Activated CD4-positive, alpha-beta T cell treated with anti-CD3 and anti-CD28 coated beads for 36 hours (primary cell): Measurements from ENCODE around the gene RCVRN. TPM values are rescaled to one million over a fixed set of nuclear protein-coding genes. Genes with fewer than 3 reads are reported as not detected.
"Not testable (repeated sequence)": the region's sequence is repeated elsewhere in the genome, so short reads cannot be mapped to it uniquely, and the experiment has no call there.

Source experiments
- ATAC-seq: fragments of 200-7000 bp; cut with Tn5 transposase; one replicate; pipeline ENCODE4 v1.10.0; 2021; ENCODE audit warnings: mild to moderate bottlenecking, moderate library complexity
- CTCF ChIA-PET: fragments of 350-600 bp; sonication (Branson Sonifier 250); formaldehyde crosslinking; loops from one replicate; lab custom pipeline; 2021; ENCODE audit warnings: antibody characterized with exemption; lab: Charles Lee
- POLR2A ChIA-PET: fragments of 350-600 bp; sonication (Branson Sonifier 250); formaldehyde crosslinking; loops from one replicate; lab custom pipeline; 2021; ENCODE audit warnings: antibody characterized with exemption, inconsistent platforms; lab: Charles Lee
- DNase-seq: peaks from one replicate; pipeline ENCODE4 v3.0.0-alpha.2; 2020
- H3K27ac Mint-ChIP-seq: one replicate; pipeline ENCODE4 v1.8.0; 2021; ENCODE audit warnings: mixed read lengths
- H3K27me3 Mint-ChIP-seq: one replicate; pipeline ENCODE4 v1.8.0; 2021; ENCODE audit warnings: mixed read lengths
- H3K36me3 Mint-ChIP-seq: one replicate; pipeline ENCODE4 v1.8.0; 2021; ENCODE audit warnings: low read depth, mixed read lengths
- H3K4me1 Mint-ChIP-seq: one replicate; pipeline ENCODE4 v1.8.0; 2021; ENCODE audit warnings: mixed read lengths
- H3K4me3 Mint-ChIP-seq: one replicate; pipeline ENCODE4 v1.8.0; 2021; ENCODE audit warnings: mild to moderate bottlenecking, moderate library complexity, mixed read lengths
- H3K9me3 Mint-ChIP-seq: one replicate; pipeline ENCODE4 v1.8.0; 2021; ENCODE audit warnings: low read depth, mixed read lengths
- intact Hi-C, 2 experiments: fragments of 100-400 bp; cut with DNase I in 1 of 2; cut with micrococcal nuclease in 1 of 2; formaldehyde crosslinking; loops; one replicate each; pipeline versions ENCODE4 v1.14.2 to v1.15.1; 2022 to 2024; cut with DNase I, micrococcal nuclease
- total RNA-seq, 2 experiments: library from RNA; stranded (reverse); gene quantifications; one replicate each; pipeline ENCODE4 v1.2.3, GENCODE V29; 2021

The RCVRN gene
- total RNA-seq, 2 experiments from 2014 or later: not detected

- ChIA-PET CTCF (no interaction called here), POLR2A (no interaction called here)
- H3K4me3 Mint-ChIP-seq: no peak overlapping the region
- no peaks in the 10 kb centered on the region for H3K4me1 Mint-ChIP-seq
- no peaks in the 10 kb centered on the region for H3K27me3 Mint-ChIP-seq
- no peak overlapping the region for H3K27ac Mint-ChIP-seq
- intact Hi-C loops: no loop called here
- no peak for ATAC-seq
- no peak for DNase-seq
- H3K9me3 Mint-ChIP-seq: peaks cover 2% of the 10 kb centered on the region
- no peaks in the 10 kb centered on the region for H3K36me3 Mint-ChIP-seq
These were observed 30.3 kb upstream of the RCVRN start for GRCh38 chr17:9935408-9935807.

DNA sequence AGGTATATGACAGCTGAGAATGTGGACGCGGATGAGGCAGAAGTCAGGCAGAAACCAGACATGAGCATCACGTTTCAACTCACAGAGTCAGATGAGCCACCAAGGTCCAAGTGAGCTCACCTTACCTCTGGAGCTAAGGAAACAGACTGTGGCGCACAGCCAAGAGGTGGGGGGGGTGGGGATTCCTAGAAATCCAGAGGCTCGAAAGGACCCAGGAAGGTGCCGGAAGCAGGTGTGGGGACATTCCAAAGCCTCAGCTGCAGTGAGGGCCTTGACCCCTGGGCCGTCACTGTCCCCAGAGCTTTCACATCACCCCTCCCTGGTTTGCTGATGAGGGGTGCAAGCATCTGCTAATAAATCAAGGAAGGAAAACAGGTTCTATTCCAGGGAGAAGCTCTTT is 29.3 kb upstream of the RCVRN start:
- DNase-seq: no peak
- no peak overlapping the region for H3K4me3 Mint-ChIP-seq
- peaks cover 2% of the 10 kb centered on the region for H3K9me3 Mint-ChIP-seq
- intact Hi-C loops: no loop called here
- H3K27ac Mint-ChIP-seq: no peak overlapping the region
- H3K4me1 Mint-ChIP-seq: no peaks in the 10 kb centered on the region
- no peak for ATAC-seq
- no peaks in the 10 kb centered on the region for H3K36me3 Mint-ChIP-seq
- CTCF ChIA-PET: interaction anchor here (1.4 kb wide), 1 partner anchor 10 kb away, joined by 4 read pairs; no protein-coding TSS in a partner anchor
- H3K27me3 Mint-ChIP-seq: no peaks in the 10 kb centered on the region
- POLR2A ChIA-PET: no interaction called here

DNA sequence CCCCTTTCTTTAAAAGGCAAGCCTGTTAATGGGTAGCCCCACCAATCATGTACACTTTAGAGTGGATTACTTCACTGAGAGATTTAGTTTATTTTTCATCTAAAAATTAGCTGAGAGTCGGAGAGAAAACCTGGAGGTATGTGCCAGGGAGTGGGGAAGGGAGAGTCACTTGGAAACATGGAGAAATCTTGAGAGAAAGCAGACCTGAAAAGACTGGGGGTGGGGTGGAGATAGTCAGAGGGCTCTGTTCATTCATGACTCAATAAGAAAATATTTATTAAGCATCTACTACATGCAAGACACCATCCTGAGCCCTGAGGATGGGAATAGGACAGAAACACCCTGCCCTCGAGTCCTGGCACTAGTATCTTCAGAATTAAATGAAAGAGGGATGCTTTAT is 27.4 kb upstream of the RCVRN start:
- Mint-ChIP-seq H3K36me3 (no peaks in the 10 kb centered on the region), H3K4me3 (no peak overlapping the region), H3K27ac (no peak overlapping the region), H3K27me3 (no peaks in the 10 kb centered on the region), H3K9me3 (no peaks in the 10 kb centered on the region), H3K4me1 (no peaks in the 10 kb centered on the region)
- intact Hi-C loops: no loop called here
- ChIA-PET POLR2A (no interaction called here), CTCF (no interaction called here)
- DNase-seq (no peak), ATAC-seq (no peak)

- Mint-ChIP-seq H3K36me3 (no peaks in the 10 kb centered on the region), H3K4me1 (no peaks in the 10 kb centered on the region), H3K9me3 (no peaks in the 10 kb centered on the region), H3K27me3 (no peaks in the 10 kb centered on the region), H3K27ac (no peak overlapping the region), H3K4me3 (no peak overlapping the region)
- DNase-seq: no peak
- ChIA-PET POLR2A (no interaction called here), CTCF (interaction anchor here (1.2 kb wide), 1 partner anchor 11 kb away, joined by 3 read pairs; no protein-coding TSS in a partner anchor)
- no peak for ATAC-seq
- intact Hi-C loops: no loop called here
These were observed 26.2 kb upstream of the RCVRN start for GRCh38 chr17:9931144-9931741.

GRCh38 chr17:9929871-9930270 is 24.8 kb upstream of the RCVRN start:
- H3K27me3 Mint-ChIP-seq: no peaks in the 10 kb centered on the region
- intact Hi-C loops: no loop called here
- no peaks in the 10 kb centered on the region for H3K4me1 Mint-ChIP-seq
- ChIA-PET POLR2A (no interaction called here), CTCF (interaction anchor here (1.2 to 1.4 kb wide), 2 partner anchors 10 to 35 kb away, joined by 3 to 4 read pairs; no protein-coding TSS in a partner anchor)
- ATAC-seq (no peak), DNase-seq (no peak)
- no peaks in the 10 kb centered on the region for H3K36me3 Mint-ChIP-seq
- H3K9me3 Mint-ChIP-seq: no peaks in the 10 kb centered on the region
- no peak overlapping the region for H3K27ac Mint-ChIP-seq
- no peak overlapping the region for H3K4me3 Mint-ChIP-seq

DNA sequence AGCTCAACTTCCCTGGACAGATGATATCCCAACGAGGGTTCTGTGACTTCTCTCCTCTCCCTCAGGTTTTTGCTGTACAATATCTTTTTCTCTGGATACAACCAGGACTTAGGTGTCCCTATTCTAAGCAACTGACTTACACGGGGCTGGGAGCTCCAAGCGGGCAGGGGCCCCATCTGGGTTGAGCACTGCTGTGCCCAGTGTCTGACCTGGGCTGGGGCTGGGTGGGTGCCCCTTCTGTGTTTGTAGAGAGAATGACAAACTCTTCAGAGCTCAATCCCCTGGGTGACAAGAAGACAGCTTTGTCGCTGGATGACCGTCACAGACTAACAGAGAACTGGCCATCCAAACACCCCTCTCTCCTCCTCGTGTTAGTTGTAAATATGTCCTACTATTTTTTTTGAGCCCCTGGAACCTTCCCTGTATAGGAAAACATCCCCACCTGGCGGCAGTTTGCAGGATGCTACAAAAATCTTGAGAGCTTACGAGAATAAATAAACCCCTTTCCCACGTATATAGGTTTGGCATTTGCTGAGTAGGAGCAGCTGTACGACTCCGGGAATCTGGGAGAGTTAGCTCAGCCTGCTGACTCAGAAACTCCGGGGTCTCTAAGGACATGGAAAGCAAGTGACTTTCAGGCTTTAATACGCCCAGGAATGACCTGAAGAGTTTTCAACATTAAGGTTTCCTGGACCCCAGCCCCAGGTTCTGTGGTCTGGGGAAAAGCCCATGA is 23.7 kb upstream of the RCVRN start:
- DNase-seq (no peak), ATAC-seq (no peak)
- POLR2A ChIA-PET: no interaction called here
- H3K27ac Mint-ChIP-seq: no peak overlapping the region
- no peaks in the 10 kb centered on the region for H3K36me3 Mint-ChIP-seq
- H3K4me3 Mint-ChIP-seq: no peak overlapping the region
- intact Hi-C loops: no loop called here
- H3K27me3 Mint-ChIP-seq: no peaks in the 10 kb centered on the region
- H3K4me1 Mint-ChIP-seq: no peaks in the 10 kb centered on the region
- CTCF ChIA-PET: no interaction called here
- H3K9me3 Mint-ChIP-seq: no peaks in the 10 kb centered on the region

- Mint-ChIP-seq H3K36me3 (no peaks in the 10 kb centered on the region), H3K27me3 (no peaks in the 10 kb centered on the region), H3K4me3 (no peak overlapping the region), H3K27ac (no peak overlapping the region), H3K9me3 (no peaks in the 10 kb centered on the region), H3K4me1 (no peaks in the 10 kb centered on the region)
- DNase-seq (no peak), ATAC-seq (no peak)
- ChIA-PET CTCF (interaction anchor here (0.5 to 1.0 kb wide), 3 partner anchors 250 to 691 kb away, joined by 3 to 4 read pairs (median 3); no protein-coding TSS in a partner anchor), POLR2A (no interaction called here)
- intact Hi-C loops: no loop called here
These were observed 21.2 kb upstream of the RCVRN start for GRCh38 chr17:9926150-9926804.

GRCh38 chr17:9925457-9925856 is 20.4 kb upstream of the RCVRN start:
- H3K9me3 Mint-ChIP-seq: no peaks in the 10 kb centered on the region
- H3K36me3 Mint-ChIP-seq: no peaks in the 10 kb centered on the region
- DNase-seq (no peak), ATAC-seq (no peak)
- no peaks in the 10 kb centered on the region for H3K4me1 Mint-ChIP-seq
- no peak overlapping the region for H3K4me3 Mint-ChIP-seq
- no peaks in the 10 kb centered on the region for H3K27me3 Mint-ChIP-seq
- POLR2A ChIA-PET: no interaction called here
- CTCF ChIA-PET: interaction anchor here (0.5 to 1.2 kb wide), 3 partner anchors 33 to 433 kb away, joined by 3 to 4 read pairs (median 3); no protein-coding TSS in a partner anchor
- intact Hi-C loops: no loop called here
- H3K27ac Mint-ChIP-seq: no peak overlapping the region

- intact Hi-C loops: loop anchor here in 1 of 2 experiments (1.0 to 5.0 kb wide), 3 partner anchors 35 to 693 kb away; no protein-coding TSS in a partner anchor
- ATAC-seq (peak; percentile 58), DNase-seq (no peak)
- Mint-ChIP-seq H3K9me3 (no peaks in the 10 kb centered on the region), H3K4me1 (no peaks in the 10 kb centered on the region), H3K27ac (no peak overlapping the region), H3K36me3 (no peaks in the 10 kb centered on the region), H3K4me3 (no peak overlapping the region), H3K27me3 (no peaks in the 10 kb centered on the region)
- CTCF ChIA-PET: interaction anchor here (0.6 to 1.2 kb wide), 12 partner anchors 8 to 693 kb away, joined by 3 to 4 read pairs (median 3); no protein-coding TSS in a partner anchor
- POLR2A ChIA-PET: no interaction called here
These were observed 19.7 kb upstream of the RCVRN start for GRCh38 chr17:9924735-9925191.

- Mint-ChIP-seq H3K4me1 (no peaks in the 10 kb centered on the region), H3K9me3 (no peaks in the 10 kb centered on the region), H3K27ac (no peak overlapping the region), H3K4me3 (no peak overlapping the region), H3K27me3 (no peaks in the 10 kb centered on the region), H3K36me3 (no peaks in the 10 kb centered on the region)
- ATAC-seq (no peak), DNase-seq (no peak)
- ChIA-PET POLR2A (no interaction called here), CTCF (no interaction called here)
- intact Hi-C loops: loop anchor here in 1 of 2 experiments (5.0 kb wide), 1 partner anchor 695 kb away; no protein-coding TSS in a partner anchor
These were observed 17.2 kb upstream of the RCVRN start for GRCh38 chr17:9922012-9922848.

DNA sequence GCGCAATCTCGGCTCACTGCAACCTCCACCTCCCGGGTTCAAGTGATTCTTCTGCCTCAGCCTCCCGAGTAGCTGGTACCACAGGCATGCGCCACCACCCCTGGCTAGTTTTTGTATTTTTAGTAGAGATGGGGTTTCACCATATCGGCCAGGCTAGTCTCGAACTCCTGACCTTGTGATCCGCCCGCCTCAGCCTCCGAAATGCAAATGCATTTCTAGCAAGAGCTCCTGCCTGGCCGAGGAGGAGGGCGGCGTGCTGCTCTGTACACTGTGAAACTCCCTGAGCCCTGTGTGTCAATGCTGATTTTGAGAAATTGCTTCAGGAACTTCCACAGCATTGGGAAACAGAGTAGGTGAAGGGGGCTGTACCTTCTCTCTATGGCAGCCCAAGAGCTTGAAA is 16.1 kb upstream of the RCVRN start:
- H3K36me3 Mint-ChIP-seq, H3K4me1 Mint-ChIP-seq, DNase-seq, H3K4me3 Mint-ChIP-seq, ATAC-seq, H3K27me3 Mint-ChIP-seq, POLR2A ChIA-PET, H3K27ac Mint-ChIP-seq, H3K9me3 Mint-ChIP-seq: not testable (repeated sequence)
- intact Hi-C loops: loop anchor here in 1 of 2 experiments (5.0 kb wide), 1 partner anchor 696 kb away; no protein-coding TSS in a partner anchor
- CTCF ChIA-PET: interaction anchor here (0.8 to 1.0 kb wide), 2 partner anchors 262 to 306 kb away, joined by 3 to 4 read pairs; no protein-coding TSS in a partner anchor
